GM21723 (cell line): ENCODE measurements around the gene CCSER1.
"Not testable (repeated sequence)": the region's sequence is repeated elsewhere in the genome, so short reads cannot be mapped to it uniquely, and the experiment has no call there.

ENCODE experiments used
- ATAC-seq: cut with Tn5 transposase; IDR thresholded peaks from one replicate; pipeline ENCODE4 v1.9.1; 2021; ENCODE audit warnings: mild to moderate bottlenecking, moderate library complexity; ENCODE audit not compliant: unreplicated experiment

CCSER1 gene

DNA sequence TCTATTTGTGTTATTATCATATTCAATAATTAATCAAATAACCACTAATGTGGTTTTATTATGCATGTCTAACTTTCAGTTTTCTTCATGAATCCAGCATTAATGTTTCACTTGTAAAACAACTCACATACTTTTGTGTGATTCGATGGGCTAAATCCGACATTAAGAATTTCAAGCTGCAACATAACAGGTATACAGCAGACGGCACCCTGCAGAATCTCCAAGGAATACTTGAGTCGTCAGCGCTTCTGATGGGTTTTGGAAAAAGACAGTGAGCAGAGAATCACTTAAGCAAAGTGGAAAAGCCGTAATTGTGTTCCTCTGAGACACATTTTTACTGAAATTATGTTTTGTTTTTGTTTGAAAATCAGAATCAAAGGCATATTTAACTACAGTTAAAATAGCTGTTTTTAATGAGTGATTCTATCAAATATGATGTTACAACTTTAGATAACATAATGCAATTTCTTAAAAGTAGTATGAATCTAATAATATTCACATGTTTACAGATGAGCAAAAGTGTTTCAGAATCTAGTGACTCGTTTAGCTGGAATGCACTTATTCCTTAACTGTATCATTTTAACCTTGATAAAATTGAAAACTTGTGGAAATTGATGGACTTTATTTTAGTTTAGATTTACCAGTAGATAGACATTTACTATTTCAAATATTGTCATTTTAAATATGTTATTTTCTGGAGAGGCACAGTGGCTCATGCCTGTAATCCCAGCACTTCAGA, 514.8 kb downstream of the CCSER1 start:
- no peak for ATAC-seq

DNA sequence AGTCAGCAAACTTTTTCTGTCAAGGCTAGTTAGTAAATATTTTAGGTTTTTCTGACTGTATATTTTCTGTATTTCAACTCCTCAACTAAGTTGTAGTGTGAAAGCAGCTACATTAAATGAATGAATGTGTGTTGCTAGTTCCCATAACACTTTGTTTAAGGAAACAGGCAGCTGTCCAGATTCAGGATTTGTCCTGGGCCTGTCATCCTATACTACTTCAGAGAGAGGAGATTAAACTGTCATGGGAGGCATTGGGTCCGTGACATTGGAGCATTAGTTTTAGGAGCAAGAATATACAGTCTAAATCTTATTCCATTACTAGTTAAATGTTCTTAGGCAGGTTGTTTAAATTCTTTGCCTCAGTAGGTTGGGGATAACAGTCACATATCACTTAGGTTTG, 516.0 kb downstream of the CCSER1 start:
- ATAC-seq = no peak

DNA sequence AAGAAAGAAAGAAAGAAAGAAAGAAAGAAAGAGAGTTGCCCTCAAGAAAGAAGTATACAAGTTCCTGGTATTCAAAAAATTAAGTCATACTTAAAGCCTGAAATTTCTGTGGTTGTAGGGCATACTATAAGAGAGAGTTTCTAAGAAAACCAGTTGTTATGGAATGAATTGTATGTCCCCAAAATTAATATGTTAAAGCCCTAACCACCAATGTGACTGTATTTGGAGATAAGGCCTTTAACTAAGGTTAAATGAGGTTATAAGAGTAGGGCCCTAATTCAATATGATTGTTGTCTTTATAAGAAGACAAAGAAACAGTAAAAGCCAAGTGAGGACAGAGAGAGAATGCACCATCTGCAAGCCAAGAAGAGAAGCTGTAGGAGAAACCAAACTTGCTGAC, 521.1 kb downstream of the CCSER1 start:
- ATAC-seq = no peak

DNA sequence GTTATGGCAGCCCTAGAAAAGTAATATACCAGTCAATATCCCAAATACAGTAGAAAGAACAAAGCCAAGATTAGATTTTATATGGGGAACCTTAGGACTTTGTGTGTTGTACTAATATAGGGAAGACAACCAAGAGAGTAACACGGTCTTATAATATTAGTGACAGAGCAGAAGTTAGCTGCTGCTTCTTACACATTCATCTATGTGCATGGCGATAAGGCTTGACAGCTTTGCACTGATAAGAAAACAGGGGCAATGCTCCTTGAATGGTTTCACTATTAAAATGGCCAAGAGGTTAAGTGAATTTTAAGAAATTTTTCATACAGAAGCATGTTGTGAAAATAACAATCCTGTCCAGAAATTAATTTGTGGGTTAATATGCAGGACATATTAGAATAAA, 521.6 kb downstream of the CCSER1 start:
- no peak for ATAC-seq

DNA sequence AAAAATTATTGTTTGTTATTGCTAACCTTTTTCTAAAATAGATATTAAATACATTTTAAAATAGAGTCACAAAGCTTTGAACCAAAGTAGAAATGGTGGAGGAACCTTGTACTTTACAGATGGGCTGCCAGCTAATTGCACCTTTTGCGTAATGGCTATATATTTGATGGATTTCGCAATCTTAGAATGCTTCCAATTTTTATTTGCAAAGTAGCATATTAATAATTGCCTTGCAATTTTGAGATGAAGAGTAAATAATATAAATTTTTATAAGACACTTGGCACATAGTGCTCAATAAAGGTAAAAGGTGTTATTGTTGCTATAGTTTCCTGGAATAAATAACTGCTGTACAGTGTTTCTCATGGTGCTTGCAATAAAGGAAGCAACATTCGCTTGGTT, 533.5 kb downstream of the CCSER1 start:
- ATAC-seq = no peak

DNA sequence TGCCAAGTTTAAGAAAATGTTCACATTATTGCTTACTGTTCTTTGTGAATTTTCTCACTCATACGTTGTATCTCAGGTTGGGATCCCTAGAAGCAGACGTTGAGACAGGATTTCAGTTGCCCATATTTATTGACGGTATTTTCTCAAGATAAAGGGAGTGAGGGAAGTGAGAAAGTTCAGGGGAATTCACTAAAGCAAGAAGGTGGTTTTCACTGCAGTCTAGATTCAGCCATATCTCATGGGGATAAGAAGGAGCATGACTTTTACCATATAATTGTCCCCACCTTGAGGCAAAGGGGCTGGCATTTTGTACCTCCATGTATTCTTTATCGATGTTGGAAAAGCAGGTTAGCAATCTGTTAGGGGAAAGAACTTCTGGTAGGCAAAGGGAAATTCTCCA, 543.0 kb downstream of the CCSER1 start:
- no peak for ATAC-seq

DNA sequence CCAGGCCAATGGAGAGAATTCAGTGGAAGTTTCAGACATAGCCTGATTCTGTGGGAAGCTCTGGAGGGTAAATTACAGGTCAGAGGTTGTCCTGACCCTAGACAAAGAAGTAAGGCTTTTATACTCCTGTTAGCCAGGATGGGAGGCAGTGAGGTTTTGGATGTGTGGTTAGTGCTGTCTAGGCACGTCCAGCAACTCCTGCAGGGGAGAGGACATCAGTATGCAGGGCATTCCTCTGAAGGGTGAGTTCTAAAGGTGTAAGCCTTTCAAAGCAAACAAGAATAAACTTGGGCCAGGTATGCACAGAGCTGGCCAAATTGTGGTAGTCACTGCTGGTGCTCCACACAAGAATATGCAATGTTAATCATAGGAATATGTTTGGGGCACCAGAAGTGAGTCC, 562.5 kb downstream of the CCSER1 start:
- ATAC-seq = no peak

DNA sequence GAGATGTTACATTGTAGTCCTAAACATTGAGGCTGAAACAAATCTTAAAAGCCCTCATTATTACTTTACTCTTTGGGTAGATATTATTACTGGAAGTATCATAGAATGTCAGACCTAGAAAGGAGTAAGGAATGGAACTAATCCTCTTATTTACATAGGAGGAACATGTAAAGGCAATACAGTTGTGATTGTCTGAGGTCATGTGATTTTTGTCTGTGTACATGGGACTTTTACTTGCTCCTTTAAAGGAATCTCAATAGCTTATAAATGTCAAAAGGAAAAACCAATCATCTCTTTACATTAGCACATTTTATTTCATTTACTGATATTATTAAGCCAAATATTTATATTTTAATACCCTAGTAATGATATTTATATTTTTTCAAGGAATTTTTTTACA, 568.2 kb downstream of the CCSER1 start:
- ATAC-seq = no peak

DNA sequence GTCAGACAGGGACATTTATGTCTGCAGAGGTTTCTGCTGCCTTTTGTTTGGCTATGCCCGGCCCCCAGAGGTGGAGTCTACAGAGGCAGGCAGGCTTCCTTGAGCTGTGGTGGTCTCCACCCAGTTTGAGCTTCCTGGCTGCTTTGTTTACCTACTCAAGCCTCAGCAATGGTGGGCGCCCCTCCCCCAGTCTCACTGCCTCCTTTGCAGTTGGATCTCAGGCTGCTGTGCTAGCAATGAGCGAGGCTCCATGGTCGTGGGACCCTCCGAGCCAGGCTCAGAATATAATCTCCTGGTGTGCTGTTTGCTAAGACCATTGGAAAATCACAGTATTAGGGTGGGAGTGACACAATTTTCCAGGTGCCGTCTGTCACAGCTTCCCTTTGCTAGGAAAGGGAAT, 578.3 kb downstream of the CCSER1 start:
- ATAC-seq = not testable (repeated sequence)

DNA sequence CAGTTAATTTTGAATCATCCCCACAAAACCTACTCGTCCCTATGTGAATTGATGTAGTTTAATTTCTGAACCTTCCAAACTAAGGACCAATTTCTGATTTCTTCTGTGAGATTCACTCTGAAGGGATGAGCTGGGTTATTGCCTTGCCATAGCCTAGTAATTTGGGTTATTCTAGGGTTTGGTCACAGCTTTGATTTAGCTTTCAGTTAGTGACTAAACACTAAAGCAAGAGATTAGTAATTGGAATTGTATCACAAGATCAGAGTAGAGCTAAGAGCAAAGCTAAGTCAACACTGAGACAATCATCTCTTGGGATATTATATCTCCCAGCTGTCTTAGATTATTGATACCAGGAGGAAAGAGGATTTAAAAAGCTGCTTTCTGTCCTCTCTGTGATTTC, 588.0 kb downstream of the CCSER1 start:
- ATAC-seq = no peak

DNA sequence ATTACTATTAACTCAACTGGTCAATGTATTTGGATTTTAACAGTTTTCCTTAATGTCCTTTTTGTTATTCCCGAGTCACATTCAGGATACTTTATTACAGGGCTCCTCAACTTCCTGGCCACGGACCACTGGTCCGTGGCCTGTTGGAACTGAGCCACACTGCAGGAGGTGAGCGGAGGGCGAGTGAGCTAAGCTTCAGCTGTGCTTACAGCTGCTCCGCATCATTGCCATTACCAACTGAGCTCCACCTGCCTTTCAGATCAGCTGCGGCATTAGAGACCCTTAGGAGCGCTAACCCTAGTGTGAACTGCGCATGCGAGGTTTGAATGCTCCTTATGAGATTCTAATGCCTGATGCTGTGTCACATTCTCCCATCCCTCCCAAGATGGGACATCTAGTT, 591.7 kb downstream of the CCSER1 start:
- no peak for ATAC-seq

DNA sequence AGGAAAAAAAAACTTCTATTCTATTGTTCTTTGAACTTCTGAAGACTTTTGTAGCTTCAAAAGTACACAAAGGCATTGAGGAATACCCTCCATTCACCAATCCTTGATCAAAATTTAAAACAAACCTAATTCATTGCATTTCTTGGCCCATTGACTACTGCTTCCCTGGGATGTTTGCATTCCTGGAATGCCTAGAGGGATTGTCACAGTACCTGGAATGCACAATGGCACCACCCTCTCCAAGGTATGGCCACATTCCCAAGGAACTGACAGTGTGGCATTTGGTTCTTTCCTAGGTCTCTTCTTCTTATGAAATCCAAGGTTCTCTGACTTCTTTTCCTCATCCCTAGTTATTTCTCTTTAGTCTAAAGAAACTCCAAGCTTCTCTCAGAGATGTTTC, 600.7 kb downstream of the CCSER1 start:
- no peak for ATAC-seq

DNA sequence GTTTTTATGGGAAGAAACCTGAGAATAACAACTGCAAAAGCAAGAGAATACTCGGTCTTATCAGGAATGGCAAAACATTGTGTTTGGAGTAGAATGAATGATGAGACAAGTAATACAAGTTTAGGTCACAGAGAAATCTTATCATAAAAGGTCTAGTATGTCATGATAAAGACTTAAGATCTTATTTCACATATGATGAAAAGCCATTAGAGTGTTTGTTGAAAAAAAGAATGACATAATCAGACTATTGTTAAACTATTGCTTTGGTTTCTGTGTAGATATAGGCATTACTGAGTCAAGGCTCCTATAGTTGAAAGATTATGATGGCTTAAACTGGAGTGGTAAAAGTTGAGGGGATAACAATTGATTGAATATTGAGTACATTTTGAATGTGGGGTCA, 603.6 kb downstream of the CCSER1 start:
- no peak for ATAC-seq

DNA sequence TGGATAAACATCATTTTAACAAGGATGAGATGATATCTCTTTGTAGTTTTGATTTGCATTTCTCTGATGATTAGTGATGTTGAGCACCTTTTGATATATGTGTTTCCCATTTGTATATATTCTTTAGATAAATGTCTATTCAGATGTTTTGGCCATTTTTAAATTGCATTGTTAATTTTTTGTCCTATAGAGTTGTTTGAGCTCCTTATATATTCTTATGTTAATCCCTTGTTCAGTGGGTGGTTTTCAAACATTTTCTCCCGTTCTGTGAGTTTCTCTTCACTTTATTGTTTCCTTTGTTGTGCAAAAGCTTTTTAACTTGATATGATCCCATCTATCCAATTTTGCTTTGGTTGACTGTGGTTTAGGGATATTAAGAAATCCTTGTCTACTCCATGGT, 606.0 kb downstream of the CCSER1 start:
- ATAC-seq = no peak

DNA sequence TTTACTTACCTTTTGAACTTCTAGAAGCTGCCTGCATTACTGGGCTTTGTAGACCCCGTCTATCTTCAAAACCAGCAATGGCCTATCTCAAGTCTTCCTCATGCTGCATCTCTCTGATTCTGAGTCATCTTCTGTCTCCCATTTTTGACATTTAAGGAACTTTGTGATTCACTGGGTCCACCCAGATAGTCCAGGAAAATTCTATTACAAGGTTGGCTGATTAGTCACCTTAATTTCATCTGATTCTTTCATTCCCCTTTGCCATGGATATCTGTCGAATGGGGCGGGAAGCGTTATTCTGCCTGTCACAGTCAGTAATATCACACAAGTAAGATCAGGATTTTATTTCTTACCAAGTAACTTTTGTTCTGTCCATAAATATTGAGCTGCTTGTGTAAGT, 618.0 kb downstream of the CCSER1 start:
- ATAC-seq = no peak

DNA sequence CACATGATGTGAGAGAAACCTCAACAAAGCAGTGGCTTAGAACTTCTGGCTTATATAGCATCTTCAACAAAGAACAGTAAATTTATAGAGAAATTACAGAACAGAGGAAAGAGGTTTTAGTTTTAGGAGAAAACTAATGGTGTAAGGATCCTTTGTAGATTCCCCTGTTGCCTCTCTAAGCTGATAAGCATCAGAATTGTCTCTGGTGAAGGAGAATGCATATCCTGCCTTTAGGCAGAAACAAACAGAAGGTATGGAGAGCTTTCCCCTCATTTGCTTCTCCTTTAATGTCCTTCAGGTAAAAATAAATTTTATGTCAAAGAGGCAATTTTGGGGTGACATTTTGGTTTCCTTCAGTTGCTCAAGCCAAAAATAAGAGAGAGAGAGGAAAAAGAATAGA, 625.9 kb downstream of the CCSER1 start:
- ATAC-seq = no peak

DNA sequence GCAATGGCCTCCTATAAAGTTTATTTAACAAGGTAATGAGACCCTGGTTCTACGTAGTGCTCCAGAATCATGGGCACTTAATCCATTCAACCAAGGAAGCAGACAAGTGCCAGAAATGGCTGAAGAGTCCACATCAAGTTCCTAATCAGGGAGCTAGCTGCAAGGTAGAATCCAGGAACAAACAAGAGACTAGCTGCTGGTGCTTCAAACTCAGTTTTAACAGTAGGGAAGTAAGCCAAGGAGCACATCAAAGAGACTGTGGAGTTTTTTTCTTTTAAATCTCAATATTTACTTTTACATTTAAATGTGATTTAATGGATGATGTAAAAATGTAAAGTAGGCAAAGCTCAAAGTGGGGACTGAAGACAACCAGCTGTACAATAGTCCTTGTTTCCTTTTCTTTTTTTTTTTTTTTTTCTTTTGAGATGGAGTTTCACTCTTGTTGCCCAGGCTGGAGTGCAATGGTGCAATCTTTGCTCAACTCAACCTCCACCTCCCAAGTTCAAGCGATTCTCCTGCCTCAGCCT, 630.4 kb downstream of the CCSER1 start:
- no peak for ATAC-seq

DNA sequence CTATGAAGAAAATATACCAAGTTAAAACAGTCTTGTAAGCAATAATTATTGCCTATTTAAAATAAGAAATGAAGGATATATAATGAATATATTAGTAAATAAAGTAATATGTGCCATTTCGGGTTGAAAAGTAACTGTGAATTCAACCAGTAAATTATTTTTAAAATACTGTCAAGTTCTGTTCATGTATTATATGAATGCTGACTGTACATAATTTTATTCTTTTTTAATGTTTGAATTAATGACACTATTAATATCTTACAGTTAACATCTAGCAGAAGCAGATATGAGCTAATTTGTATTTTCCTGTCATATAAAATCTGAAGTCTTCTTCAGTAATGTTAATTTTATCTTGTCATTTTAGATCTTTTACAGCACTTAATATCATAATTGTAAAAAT, 632.9 kb downstream of the CCSER1 start:
- ATAC-seq = no peak

DNA sequence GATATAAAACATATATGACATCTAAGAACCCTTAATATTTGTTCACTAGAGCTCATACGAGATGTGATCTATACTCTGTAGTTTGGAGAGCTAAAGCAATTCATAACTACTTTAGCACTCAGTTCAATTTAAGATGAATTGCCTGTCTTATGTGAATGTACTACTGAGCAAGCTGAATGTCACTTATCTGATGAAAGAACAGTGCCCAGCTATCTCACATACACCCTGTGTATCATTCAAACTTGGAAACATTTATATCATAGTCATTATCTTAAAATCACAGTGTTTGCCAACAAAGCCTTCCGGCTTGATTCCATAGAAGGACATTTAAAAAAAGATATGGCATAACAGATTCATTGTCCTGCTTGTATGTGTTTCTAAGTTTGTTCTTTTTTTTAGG, 639.6 kb downstream of the CCSER1 start:
- no peak for ATAC-seq

DNA sequence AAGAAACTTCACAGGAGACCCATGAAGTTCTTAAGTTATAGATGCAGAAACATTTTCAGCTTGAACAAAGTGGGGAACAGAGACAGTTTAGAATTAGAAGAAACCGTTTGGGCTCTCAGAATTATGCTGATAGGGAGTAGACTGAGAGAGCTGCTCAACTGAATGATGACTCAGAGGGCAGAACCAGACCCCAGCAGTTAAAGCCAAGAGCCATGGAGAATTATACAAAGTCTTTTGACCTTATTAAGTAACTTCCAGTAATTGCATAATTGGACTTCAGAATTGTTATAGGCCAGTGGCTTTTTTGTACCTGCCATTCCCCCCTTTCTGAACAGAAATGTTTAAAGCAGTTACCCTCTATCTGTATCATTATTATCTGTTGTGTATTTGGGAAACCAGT, 642.1 kb downstream of the CCSER1 start:
- no peak for ATAC-seq

DNA sequence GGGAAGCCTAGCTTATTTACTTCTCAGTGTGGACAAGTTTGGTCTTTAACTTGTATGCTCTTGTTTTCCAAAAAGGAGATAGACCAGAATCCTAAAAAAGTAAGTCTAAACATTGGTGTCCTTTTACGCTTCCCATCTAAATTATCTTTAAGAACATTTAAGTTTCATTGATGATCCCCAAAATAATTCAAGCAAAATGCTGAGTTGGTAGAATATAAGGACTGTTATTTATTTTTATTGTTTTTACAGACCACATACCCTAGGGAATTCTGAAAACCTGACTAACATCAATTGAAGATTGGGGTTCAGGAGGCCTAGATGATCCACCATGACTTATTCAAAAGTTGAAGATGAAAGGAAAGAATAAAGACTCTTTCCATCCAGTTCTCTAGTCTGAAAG, 653.0 kb downstream of the CCSER1 start:
- no peak for ATAC-seq

DNA sequence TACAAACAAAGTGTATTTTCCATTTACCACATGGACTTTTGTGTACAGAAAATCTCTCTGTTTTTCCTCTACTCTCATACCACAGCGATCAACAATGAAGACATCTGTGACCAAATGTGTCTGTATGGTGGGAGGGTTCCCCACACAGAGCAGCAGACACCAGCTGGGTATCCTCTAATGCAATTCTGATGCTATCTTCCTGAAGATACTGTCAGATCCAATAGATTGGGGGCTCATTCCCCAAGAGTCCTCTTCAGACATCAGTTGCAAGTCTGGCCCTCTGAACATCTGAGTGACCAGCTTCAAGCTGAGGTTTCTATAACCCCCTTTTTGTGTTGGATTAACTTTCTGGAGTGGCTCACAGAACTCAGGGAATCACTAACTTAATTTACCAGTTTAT, 659.4 kb downstream of the CCSER1 start:
- no peak for ATAC-seq

DNA sequence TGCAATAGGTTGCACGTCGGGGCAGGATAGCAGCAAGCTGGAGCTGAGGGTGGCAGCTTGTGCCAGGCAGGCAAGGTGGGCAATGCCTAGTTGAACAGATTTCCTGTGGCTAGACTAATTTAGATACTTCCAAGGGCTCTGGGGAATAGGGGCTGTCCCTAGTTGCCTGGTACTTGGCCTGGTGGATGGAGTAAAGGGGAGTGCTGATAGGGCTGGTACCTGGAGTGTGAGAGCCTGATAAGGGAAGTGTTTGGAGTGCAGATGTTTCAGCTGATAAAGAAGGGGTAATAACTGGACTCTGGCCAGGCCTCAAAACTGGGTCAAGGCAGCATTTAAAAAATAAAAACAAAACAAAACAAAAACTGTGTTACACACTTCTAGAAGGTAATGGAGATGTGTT, 665.5 kb downstream of the CCSER1 start:
- ATAC-seq = no peak
